K562 (cell line): Measurements from ENCODE around the gene ETV7. TPM values are rescaled to one million over a fixed set of nuclear protein-coding genes. Genes with fewer than 3 reads are reported as not detected.

ENCODE experiments used
- BCOR ChIP-seq: fragments of 450-650 bp; IDR thresholded peaks from 2 replicates; pipeline ENCODE4 v1.6.1; 2016
- BRCA1 ChIP-seq, 2 experiments: fragments of 450-650 bp in 1 of 2; sonication (generic) in 1 of 2; formaldehyde crosslinking in 1 of 2; IDR thresholded peaks; 2 replicates each; pipeline versions ENCODE4 v1.5.0 to v1.6.1; 2017 to 2020; ENCODE audit warnings: mild to moderate bottlenecking in 1 of 2, missing genetic modification reagents in 1 of 2
- DDX20 ChIP-seq: fragments of 450-650 bp; IDR thresholded peaks from 2 replicates; pipeline ENCODE4 v1.6.1; 2016; ENCODE audit warnings: missing genetic modification characterization, low read depth, mild to moderate bottlenecking, missing compliant biosample characterization, moderate library complexity
- DMBX1 ChIP-seq: fragments of 250-450 bp; sonication (Bioruptor Pico); IDR thresholded peaks from 2 replicates; pipeline ENCODE4 v1.8.0; 2022; ENCODE audit warnings: inconsistent platforms, mild to moderate bottlenecking, moderate library complexity, borderline replicate concordance
- ESRRA ChIP-seq: fragments of 450-650 bp; IDR thresholded peaks from 2 replicates; pipeline ENCODE4 v1.6.1; 2014; ENCODE audit warnings: low read depth, mild to moderate bottlenecking, moderate library complexity, borderline replicate concordance
- HSF4 ChIP-seq: fragments of 250-450 bp; sonication (Bioruptor Pico); IDR thresholded peaks from 2 replicates; pipeline ENCODE4 v2.1.2; 2022; ENCODE audit warnings: mild to moderate bottlenecking, moderate library complexity, borderline replicate concordance
- KDM1A ChIP-seq, 2 experiments: fragments of 450-650 bp; IDR thresholded peaks; 2 replicates each; pipeline ENCODE4 v1.6.1; 2016; ENCODE audit warnings: mild to moderate bottlenecking in 2 of 2
- MAZ ChIP-seq, 2 experiments: fragments of 450-650 bp in 1 of 2; sonication (generic) in 1 of 2; formaldehyde crosslinking; IDR thresholded peaks in 1 of 2; conservative IDR thresholded peaks in 1 of 2; 2 replicates each; pipeline versions ENCODE4 v1.4.0 to v1.5.0; 2020; ENCODE audit warnings: mild to moderate bottlenecking in 1 of 2, missing genetic modification reagents in 1 of 2
- NFATC3 ChIP-seq: fragments of 450-650 bp; IDR thresholded peaks from 2 replicates; pipeline ENCODE4 v1.6.1; 2017; ENCODE audit warnings: mild to moderate bottlenecking
- PPARD ChIP-seq: fragments of 250-450 bp; sonication (Bioruptor Pico); IDR thresholded peaks from 2 replicates; pipeline ENCODE4 v1.8.0; 2022; ENCODE audit warnings: inconsistent platforms, mild to moderate bottlenecking, moderate library complexity
- PTBP1 ChIP-seq: fragments of 200-400 bp; formaldehyde crosslinking; IDR thresholded peaks from 2 replicates; pipeline ENCODE4 v1.6.1; 2017; ENCODE audit warnings: low read depth, low read length
- RHOXF2B ChIP-seq: fragments of 250-450 bp; sonication (Bioruptor Pico); conservative IDR thresholded peaks from 2 replicates; pipeline ENCODE4 v1.5.1; 2021
- SMARCA5 ChIP-seq: fragments of 450-650 bp; IDR thresholded peaks from 2 replicates; pipeline ENCODE4 v1.6.1; 2016
- TCFL5 ChIP-seq: fragments of 250-450 bp; sonication (Bioruptor Pico); conservative IDR thresholded peaks from 2 replicates; pipeline ENCODE4 v1.6.1; 2021; ENCODE audit warnings: mild to moderate bottlenecking, moderate library complexity, matching md5 sums
- TEAD4 ChIP-seq, 2 experiments: sonication (generic) in 1 of 2; formaldehyde crosslinking in 1 of 2; IDR thresholded peaks; 2 replicates each; pipeline versions ENCODE4 v1.6.1 to v1.8.0; 2012 to 2022; ENCODE audit warnings: borderline replicate concordance in 1 of 2, inconsistent platforms in 1 of 2, low read length in 1 of 2, mild to moderate bottlenecking in 1 of 2, missing genetic modification reagents in 1 of 2
- ZFP30 ChIP-seq: fragments of 250-450 bp; sonication (Bioruptor Pico); IDR thresholded peaks from 2 replicates; pipeline ENCODE4 v1.8.0; 2022; ENCODE audit warnings: moderate library complexity, mild to moderate bottlenecking, inconsistent platforms, borderline replicate concordance
- ZKSCAN3 ChIP-seq: fragments of 250-450 bp; sonication (Bioruptor Pico); IDR thresholded peaks from 2 replicates; pipeline ENCODE4 v1.4.0; 2020
- ZNF184 ChIP-seq: sonication (generic); formaldehyde crosslinking; IDR thresholded peaks from 2 replicates; pipeline ENCODE4 v1.5.0; 2020; ENCODE audit warnings: missing genetic modification reagents
- ZNF197 ChIP-seq: fragments of 200-800 bp; sonication (Bioruptor generic); IDR thresholded peaks from 2 replicates; pipeline ENCODE4 v1.6.1; 2016; ENCODE audit warnings: low read depth, missing genetic modification characterization, missing compliant biosample characterization
- ZNF212 ChIP-seq: fragments of 450-650 bp; formaldehyde crosslinking; IDR thresholded peaks from 2 replicates; pipeline ENCODE4 v1.4.0; 2020; ENCODE audit warnings: mild to moderate bottlenecking
- polyA plus RNA-seq, 8 experiments: library from polyadenylated mRNA; depleted of rRNA in 4 of 8; stranded (reverse) in 5 of 8; unstranded in 3 of 8; fragments of >200 nt; fragmentation: Nextera tagmentation in 2 of 8; fragmentation: Illumina TruSeq in 1 of 8; extraction: Ambion mirVana in 2 of 8; extraction: Trizol in 1 of 8; gene quantifications; 2 replicates each; pipeline versions ENCODE4 v1.2.1 to v1.2.3, GENCODE V29; 2011 to 2014; ENCODE audit warnings: inconsistent platforms in 1 of 8, missing spikeins in 1 of 8
- total RNA-seq, 7 experiments: library from RNA; depleted of rRNA in 6 of 7; stranded (reverse); fragments of >200 nt in 6 of 7; fragmentation: Illumina TruSeq in 2 of 7; extraction: Trizol in 2 of 7; gene quantifications; 2 replicates each; pipeline versions ENCODE4 v1.2.1 to v1.2.3, GENCODE V29; 2011 to 2021; ENCODE audit warnings: low replicate concordance in 1 of 7
- TF ChIP-seq, protein P1 (sequence below): sonication (generic); formaldehyde crosslinking; IDR thresholded peaks from 2 replicates; pipeline ENCODE4 v1.8.0; 2022; ENCODE audit warnings: missing genetic modification reagents, mild to moderate bottlenecking, borderline replicate concordance
- TF ChIP-seq, protein P2 (sequence below): fragments of 450-650 bp; formaldehyde crosslinking; IDR thresholded peaks from 2 replicates; pipeline ENCODE4 v1.4.0; 2022; ENCODE audit warnings: mild to moderate bottlenecking, moderate library complexity
- TF ChIP-seq, protein P3 (sequence below), 2 experiments: fragments of 450-650 bp; IDR thresholded peaks; 2 replicates each; pipeline ENCODE4 v1.6.1; 2016

The ETV7 gene
- total and polyA plus RNA-seq, 9 of the 15 experiments (the other 6 are each of a cell fraction or from before 2014, with no cell fraction given) = 0.07 to 0.22 (median 0.14) TPM; not detected in 3

DNA sequence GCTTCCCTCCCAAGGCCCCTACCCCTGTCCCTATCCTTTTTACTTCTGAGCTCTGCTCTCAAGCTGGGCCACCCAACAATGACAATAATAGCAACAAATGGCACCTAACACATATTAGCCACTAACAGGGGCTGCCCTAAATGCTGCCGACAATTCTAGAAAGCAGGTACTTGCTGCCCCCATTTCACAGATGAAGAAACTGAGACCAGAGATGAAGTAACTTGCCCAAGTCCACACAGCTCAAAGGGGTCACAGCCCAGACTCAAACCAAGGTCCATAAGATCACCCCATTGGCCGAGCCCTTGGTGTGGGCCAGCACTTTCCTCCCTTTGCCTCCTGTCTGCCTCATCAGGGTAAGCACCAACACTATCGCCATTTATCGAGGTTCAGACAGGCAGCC is 62.8 kb downstream of the ETV7 start (continued):
- TF ChIP-seq, protein P1, sequence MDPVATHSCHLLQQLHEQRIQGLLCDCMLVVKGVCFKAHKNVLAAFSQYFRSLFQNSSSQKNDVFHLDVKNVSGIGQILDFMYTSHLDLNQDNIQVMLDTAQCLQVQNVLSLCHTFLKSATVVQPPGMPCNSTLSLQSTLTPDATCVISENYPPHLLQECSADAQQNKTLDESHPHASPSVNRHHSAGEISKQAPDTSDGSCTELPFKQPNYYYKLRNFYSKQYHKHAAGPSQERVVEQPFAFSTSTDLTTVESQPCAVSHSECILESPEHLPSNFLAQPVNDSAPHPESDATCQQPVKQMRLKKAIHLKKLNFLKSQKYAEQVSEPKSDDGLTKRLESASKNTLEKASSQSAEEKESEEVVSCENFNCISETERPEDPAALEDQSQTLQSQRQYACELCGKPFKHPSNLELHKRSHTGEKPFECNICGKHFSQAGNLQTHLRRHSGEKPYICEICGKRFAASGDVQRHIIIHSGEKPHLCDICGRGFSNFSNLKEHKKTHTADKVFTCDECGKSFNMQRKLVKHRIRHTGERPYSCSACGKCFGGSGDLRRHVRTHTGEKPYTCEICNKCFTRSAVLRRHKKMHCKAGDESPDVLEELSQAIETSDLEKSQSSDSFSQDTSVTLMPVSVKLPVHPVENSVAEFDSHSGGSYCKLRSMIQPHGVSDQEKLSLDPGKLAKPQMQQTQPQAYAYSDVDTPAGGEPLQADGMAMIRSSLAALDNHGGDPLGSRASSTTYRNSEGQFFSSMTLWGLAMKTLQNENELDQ = no peak
- TF ChIP-seq ZKSCAN3 (CRISPR knock-in tag) = no peak
- TF ChIP-seq ZNF197 (CRISPR knock-in tag) = no peak
- no peak for TF ChIP-seq ZNF212 (CRISPR knock-in tag)
- TF ChIP-seq HSF4 (CRISPR knock-in tag) = no peak
- no peak for TF ChIP-seq ZFP30
- TF ChIP-seq, protein P2, sequence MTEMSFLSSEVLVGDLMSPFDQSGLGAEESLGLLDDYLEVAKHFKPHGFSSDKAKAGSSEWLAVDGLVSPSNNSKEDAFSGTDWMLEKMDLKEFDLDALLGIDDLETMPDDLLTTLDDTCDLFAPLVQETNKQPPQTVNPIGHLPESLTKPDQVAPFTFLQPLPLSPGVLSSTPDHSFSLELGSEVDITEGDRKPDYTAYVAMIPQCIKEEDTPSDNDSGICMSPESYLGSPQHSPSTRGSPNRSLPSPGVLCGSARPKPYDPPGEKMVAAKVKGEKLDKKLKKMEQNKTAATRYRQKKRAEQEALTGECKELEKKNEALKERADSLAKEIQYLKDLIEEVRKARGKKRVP (CRISPR knock-in tag) = no peak
- no peak for TF ChIP-seq PPARD
- TF ChIP-seq ESRRA = no peak
- TF ChIP-seq DDX20 (tag) = no peak
- TF ChIP-seq SMARCA5 = peak; percentile 65; the same call in 1 of the 2 replicates
- peak; percentile 28 to 50; a peak in 1 of 4 replicates for TF ChIP-seq KDM1A (IDR thresholded peaks at IDR 0.05)
- no peak for TF ChIP-seq ZNF184 (CRISPR knock-in tag)
- TF ChIP-seq PTBP1 = peak; percentile 70; the same call in 1 of the 2 replicates
- no peak for TF ChIP-seq TCFL5 (CRISPR knock-in tag)
- TF ChIP-seq NFATC3 = no peak
- TF ChIP-seq, protein P3, sequence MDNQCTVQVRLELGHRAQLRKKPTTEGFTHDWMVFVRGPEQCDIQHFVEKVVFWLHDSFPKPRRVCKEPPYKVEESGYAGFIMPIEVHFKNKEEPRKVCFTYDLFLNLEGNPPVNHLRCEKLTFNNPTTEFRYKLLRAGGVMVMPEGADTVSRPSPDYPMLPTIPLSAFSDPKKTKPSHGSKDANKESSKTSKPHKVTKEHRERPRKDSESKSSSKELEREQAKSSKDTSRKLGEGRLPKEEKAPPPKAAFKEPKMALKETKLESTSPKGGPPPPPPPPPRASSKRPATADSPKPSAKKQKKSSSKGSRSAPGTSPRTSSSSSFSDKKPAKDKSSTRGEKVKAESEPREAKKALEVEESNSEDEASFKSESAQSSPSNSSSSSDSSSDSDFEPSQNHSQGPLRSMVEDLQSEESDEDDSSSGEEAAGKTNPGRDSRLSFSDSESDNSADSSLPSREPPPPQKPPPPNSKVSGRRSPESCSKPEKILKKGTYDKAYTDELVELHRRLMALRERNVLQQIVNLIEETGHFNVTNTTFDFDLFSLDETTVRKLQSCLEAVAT (IDR thresholded peaks at IDR 0.05) = no peak
- TF ChIP-seq MAZ (CRISPR knock-in tag; conservative IDR thresholded peaks at IDR 0.05 in 1 of 2, IDR thresholded peaks at IDR 0.05 in 1 of 2) = no peak
- TF ChIP-seq BRCA1 (IDR thresholded peaks at IDR 0.05) = no peak
- no peak for TF ChIP-seq BRCA1 (CRISPR knock-in tag; IDR thresholded peaks at IDR 0.05)
- TF ChIP-seq BCOR = peak; percentile 85
- TF ChIP-seq DMBX1 = no peak
- no peak for TF ChIP-seq RHOXF2B (CRISPR knock-in tag)
- TF ChIP-seq TEAD4 (IDR thresholded peaks at IDR 0.05; ENCODE audit: low read length) = no peak
- TF ChIP-seq TEAD4 (CRISPR knock-in tag; IDR thresholded peaks at IDR 0.05; ENCODE audit: borderline replicate concordance) = no peak
